AG10803 (cell line): ENCODE measurements around the gene ZNF319.

ENCODE experiments used
- DNase-seq: peaks from one replicate; pipeline ENCODE4 v3.0.0; 2010; ENCODE audit warnings: low read depth
- H3K4me3 ChIP-seq: 2 replicates; pipeline ENCODE4 v1.5.1; 2011; ENCODE audit warnings: mild to moderate bottlenecking, low read length, control low read depth
- CTCF ChIP-seq: conservative IDR thresholded peaks from 2 replicates; pipeline ENCODE4 v1.5.1; 2011; ENCODE audit warnings: mild to moderate bottlenecking, low read length, control low read depth, inconsistent platforms

Gene ZNF319

GRCh38 chr16:57949595-57950238, 50.8 kb downstream of the ZNF319 start:
- TF ChIP-seq CTCF, result no peak
- H3K4me3 ChIP-seq, result no peak overlapping the region
- peak; percentile 12 for DNase-seq

DNA sequence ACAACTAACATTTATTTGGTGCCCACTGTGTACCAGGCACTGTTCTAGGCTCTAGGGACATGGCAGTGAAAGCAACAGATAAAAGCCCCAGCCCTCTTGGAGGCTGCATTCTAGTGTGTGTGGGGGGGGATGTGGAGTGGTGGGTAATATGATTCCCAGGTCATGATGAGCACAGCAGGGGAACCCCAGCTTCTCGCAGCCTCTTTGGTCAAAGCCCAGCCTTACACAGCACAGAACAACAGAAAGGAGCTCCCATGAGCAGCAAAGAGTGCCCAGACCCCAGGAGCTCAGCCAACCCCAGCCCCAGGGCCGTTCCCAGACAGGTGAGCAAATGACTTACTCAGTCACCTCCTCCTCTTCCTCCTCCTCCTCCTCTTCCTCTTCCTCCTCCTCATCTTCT, 51.5 kb downstream of the ZNF319 start:
- no peak for DNase-seq
- TF ChIP-seq CTCF, result no peak
- no peak overlapping the region for H3K4me3 ChIP-seq

GRCh38 chr16:57948027-57948426, 52.4 kb downstream of the ZNF319 start:
- TF ChIP-seq CTCF, result no peak
- no peak overlapping the region for H3K4me3 ChIP-seq
- DNase-seq, result no peak

DNA sequence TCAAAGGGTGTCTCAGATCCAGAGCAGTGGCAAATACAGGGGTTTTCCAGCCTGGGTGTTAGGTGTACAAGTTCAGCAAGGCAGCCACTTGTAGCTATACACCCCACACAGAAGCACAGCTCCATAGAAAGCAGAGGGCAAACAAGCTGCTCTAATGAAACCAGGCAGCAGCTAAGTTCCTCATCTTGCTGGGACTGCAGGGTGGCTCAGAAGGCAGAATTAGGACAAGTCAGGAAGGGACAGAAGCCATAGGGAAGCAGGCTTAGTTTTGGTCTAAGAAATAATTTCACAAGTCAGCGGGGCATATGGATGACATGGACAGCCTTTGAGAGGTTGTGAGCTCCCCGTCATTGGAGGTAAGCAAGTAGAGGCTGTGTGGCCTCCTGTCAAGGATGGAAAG, 53.2 kb downstream of the ZNF319 start:
- DNase-seq, result no peak
- H3K4me3 ChIP-seq, result no peak overlapping the region
- TF ChIP-seq CTCF, result no peak

DNA sequence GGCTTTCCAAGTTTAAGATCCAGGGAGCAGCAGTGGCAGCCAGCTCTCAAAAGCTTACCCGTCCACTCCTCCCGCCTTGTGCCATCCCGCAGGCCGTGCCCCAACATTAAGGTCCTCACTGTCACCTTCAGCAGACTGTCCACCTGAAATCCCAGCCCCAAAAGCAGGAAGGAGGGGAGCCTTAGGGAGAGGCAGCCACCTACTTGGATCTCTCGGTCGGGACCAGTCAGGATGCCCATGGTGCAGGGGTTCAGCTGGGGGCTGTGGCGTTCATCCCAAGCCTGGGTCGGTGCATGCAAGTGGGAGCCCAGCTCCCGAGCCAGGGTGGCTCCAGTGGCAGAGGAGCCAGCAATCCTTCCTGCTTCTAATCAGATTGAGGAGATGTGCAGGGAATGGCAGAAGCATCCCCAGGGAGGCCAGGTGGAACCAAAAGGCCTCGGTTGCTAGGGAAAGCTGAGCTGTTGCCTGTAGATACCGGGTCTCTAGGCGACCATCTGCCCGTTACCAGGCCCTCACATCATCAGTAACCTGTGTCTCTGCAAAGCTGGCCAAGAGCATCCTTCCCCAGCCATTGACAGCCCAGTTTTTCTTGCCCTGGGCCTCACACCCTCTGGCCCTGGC, 54.2 kb downstream of the ZNF319 start:
- H3K4me3 ChIP-seq, result no peak overlapping the region
- DNase-seq, result no peak
- no peak for TF ChIP-seq CTCF

DNA sequence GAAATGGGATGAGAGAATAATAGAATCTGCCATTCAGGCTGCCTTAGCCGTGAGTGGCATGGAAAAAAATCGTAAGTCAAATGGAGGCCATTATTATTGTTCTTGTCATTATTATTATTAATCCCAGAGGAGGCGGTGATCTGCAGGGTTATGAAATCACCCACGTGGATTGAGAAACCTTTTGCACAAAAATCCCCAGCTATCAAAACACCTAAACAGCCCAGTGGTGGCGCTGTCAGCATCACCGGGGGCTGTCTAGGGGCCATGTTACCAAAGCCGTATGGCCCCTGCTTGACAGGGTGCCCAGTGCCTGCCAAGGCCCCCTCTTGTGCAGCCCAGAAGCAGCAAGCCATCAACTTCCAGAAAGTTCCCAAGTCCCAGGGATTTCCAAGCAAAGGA, 54.7 kb downstream of the ZNF319 start:
- H3K4me3 ChIP-seq, result no peak overlapping the region
- DNase-seq, result no peak
- peak; percentile 15 for TF ChIP-seq CTCF
